ENCODE measurements around the gene LDLRAD3. TPM values are rescaled to one million over a fixed set of nuclear protein-coding genes. Genes with fewer than 3 reads are reported as not detected.

LDLRAD3 gene
- total and polyA plus RNA-seq, 12 donors: 5.4 to 16.7 (median 10.2) TPM

DNA sequence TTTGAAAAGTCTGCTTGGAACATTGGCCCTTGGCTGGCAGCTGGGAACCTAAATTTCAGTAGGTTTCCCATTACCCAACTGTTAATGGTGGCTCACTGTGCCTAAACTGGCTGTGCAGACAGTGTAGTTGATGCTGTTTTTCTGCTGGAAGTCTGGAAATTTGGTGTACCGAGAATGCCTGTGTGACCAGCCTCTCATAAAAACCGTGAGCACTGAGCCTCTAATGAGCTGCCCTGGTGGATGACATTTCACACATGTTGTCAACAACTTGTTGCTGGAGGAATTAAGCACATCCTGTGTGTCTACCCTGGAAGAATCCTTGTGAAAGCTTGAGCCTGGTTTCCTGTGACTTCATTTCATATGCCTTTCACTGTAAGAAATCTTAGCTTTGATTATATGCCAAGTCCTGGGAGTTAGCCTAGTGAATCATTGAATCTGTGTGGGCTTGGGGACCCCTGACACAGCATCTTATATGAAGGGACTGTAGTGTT, 131.1 kb downstream of the LDLRAD3 start:
- Histone ChIP-seq H3K9me3 (replicated peaks in 1 of 3) (no peaks in the 10 kb centered on the region), H3K4me1 (replicated peaks in 1 of 2) (peaks cover 0 to 26% of the 10 kb centered on the region in 2 donors), H3K27me3 (no peaks in the 10 kb centered on the region), H3K36me3 (replicated peaks in 1 of 2) (no peaks in the 10 kb centered on the region), H3K27ac (peak overlapping the region in 3 of 5 donors; percentile 28 to 76 (median 29)), H3K4me3 (no peak overlapping the region)
- WGBS, 4 donors: 57 to 84% (median 70%) methylated on average over 2 of the region's 2 CpGs
- TF ChIP-seq, protein P1, sequence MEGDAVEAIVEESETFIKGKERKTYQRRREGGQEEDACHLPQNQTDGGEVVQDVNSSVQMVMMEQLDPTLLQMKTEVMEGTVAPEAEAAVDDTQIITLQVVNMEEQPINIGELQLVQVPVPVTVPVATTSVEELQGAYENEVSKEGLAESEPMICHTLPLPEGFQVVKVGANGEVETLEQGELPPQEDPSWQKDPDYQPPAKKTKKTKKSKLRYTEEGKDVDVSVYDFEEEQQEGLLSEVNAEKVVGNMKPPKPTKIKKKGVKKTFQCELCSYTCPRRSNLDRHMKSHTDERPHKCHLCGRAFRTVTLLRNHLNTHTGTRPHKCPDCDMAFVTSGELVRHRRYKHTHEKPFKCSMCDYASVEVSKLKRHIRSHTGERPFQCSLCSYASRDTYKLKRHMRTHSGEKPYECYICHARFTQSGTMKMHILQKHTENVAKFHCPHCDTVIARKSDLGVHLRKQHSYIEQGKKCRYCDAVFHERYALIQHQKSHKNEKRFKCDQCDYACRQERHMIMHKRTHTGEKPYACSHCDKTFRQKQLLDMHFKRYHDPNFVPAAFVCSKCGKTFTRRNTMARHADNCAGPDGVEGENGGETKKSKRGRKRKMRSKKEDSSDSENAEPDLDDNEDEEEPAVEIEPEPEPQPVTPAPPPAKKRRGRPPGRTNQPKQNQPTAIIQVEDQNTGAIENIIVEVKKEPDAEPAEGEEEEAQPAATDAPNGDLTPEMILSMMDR (IDR thresholded peaks at IDR 0.05): no peak
- no peak for TF ChIP-seq POLR2A (IDR thresholded peaks at IDR 0.05)
- peak in 1 of 7 donors; percentile 18 for DNase-seq
- intact Hi-C loops (cut with DNase I): no loop called here

DNA sequence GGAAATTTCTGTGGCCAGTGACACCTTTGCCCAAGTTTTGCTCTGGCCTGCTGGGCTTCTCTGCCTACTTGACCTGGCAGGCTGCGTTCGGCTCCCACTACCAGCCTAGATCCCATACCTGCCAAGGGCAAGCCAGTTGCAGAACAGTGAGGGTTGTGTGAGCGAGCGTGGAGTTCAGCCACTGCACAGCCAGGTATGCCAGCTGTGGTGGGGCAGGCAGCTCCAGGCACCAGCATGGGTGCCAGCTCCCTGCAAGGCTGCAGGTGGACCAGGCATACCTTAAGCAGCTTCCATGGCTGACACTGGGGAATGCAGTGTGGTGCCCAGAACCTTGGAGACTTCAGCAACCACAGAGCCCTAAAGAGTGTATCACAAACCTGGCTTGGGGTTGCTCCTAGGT, 133.5 kb downstream of the LDLRAD3 start:
- Histone ChIP-seq H3K4me3 (no peak overlapping the region), H3K36me3 (replicated peaks in 1 of 2) (peaks cover 0 to under 1% of the 10 kb centered on the region in 2 donors), H3K4me1 (replicated peaks in 1 of 2) (peaks cover 0 to 26% of the 10 kb centered on the region in 2 donors), H3K27ac (no peak overlapping the region), H3K27me3 (no peaks in the 10 kb centered on the region), H3K9me3 (replicated peaks in 1 of 3) (no peaks in the 10 kb centered on the region)
- TF ChIP-seq, protein P1 (IDR thresholded peaks at IDR 0.05): no peak
- TF ChIP-seq POLR2A (IDR thresholded peaks at IDR 0.05): no peak
- DNase-seq: no peak
- intact Hi-C loops (cut with DNase I): no loop called here
- 99 to 100% (median 100%) methylated on average over 2 to 4 of the region's 4 CpGs for WGBS, 4 donors

DNA sequence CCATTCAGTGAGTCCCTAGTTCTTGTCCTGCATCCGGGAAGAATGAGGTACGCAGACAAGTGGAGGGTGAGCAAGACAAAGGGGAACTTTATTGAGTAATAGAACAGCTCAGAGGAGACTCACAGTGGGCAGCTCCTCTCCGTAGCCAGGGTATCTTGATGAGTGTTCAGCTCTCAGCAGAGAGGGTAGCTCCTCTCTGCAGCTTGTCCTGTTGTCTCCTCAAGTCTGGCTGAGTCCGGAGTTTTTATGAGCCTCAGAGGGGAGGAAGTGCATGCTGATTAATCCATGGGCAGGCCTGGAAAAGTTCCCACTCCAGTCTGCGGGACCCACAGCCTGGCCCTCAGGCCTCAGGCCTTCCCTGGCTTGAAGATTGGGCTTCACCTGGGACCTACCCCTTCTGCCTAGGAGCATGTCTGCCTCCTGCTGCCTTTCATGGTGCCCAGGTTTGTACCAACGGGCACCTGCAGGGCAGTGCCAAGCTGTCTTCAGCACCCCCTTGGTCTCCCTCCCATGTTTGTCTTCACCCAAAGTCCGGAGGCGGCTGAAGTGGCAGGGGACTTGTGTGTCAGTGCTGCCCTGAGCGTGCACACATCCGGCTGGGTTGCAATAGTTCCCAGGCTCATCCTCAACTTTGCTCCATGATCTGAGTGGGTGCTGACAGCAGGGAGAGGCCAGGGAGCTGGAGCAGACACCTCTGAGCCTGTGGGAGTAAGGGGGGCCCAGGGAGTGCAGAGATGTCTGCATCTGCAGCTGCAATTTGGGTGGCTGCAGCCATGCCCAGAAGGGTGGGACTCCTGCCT, 134.2 kb downstream of the LDLRAD3 start:
- H3K9me3 ChIP-seq (replicated peaks in 1 of 3): no peaks in the 10 kb centered on the region
- H3K36me3 ChIP-seq (replicated peaks in 1 of 2): peaks cover 0 to 6% of the 10 kb centered on the region in 2 donors
- intact Hi-C loops (cut with DNase I): no loop called here
- peaks cover 0 to 23% of the 10 kb centered on the region in 2 donors for H3K4me1 ChIP-seq (replicated peaks in 1 of 2)
- 92 to 97% (median 93%) methylated on average over 5 to 10 of the region's 10 CpGs for WGBS, 4 donors
- no peak overlapping the region for H3K27ac ChIP-seq
- no peak for DNase-seq
- no peaks in the 10 kb centered on the region for H3K27me3 ChIP-seq
- TF ChIP-seq, protein P1 (IDR thresholded peaks at IDR 0.05): no peak
- TF ChIP-seq POLR2A (IDR thresholded peaks at IDR 0.05): no peak
- H3K4me3 ChIP-seq: no peak overlapping the region

DNA sequence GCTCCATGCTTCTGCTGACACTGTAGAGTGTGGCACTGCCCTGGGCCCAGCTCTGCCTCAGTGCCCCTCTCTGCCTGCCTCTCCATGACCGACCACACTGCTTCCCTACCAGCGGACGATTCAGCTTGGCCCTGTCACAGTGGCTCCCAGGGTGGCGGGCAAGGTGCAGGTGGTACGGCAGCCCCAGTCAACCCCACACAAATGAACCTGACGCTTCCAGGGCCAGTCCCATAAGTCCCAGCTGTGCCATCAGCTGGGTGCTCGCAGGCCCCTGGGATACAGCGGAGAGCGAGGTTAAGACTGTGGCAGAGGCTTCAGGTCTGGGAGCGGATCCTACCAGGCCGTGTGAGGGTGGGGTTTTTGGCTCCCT, 134.8 kb downstream of the LDLRAD3 start:
- TF ChIP-seq, protein P1 (IDR thresholded peaks at IDR 0.05): no peak
- no peak for TF ChIP-seq POLR2A (IDR thresholded peaks at IDR 0.05)
- H3K4me3 ChIP-seq: no peak overlapping the region
- peaks cover 0 to 6% of the 10 kb centered on the region in 2 donors for H3K36me3 ChIP-seq (replicated peaks in 1 of 2)
- H3K27me3 ChIP-seq: no peaks in the 10 kb centered on the region
- intact Hi-C loops (cut with DNase I): no loop called here
- 92 to 97% (median 96%) methylated on average over 2 to 11 of the region's 11 CpGs; no CpG with 5 or more reads in 1 of the 4 donors for WGBS, 4 donors
- no peak for DNase-seq
- H3K27ac ChIP-seq: no peak overlapping the region
- H3K4me1 ChIP-seq (replicated peaks in 1 of 2): peaks cover 0 to 17% of the 10 kb centered on the region in 2 donors
- no peaks in the 10 kb centered on the region for H3K9me3 ChIP-seq (replicated peaks in 1 of 3)

Measured in adrenal gland (tissue), 12 donors.